Fibroblast of mammary gland (primary cell): ENCODE data around the gene CLCN3.

Experiments
- DNase-seq: peaks from one replicate; pipeline ENCODE4 v3.0.0-alpha.2; 2010; ENCODE audit warnings: low read depth
- H3K4me3 ChIP-seq: 2 replicates; pipeline ENCODE4 v1.5.1; 2011; ENCODE audit warnings: low read depth, mild to moderate bottlenecking, low read length, moderate library complexity; ENCODE audit not compliant: control insufficient read depth
- CTCF ChIP-seq: conservative IDR thresholded peaks from 2 replicates; pipeline ENCODE4 v1.5.1; 2011; ENCODE audit warnings: low read depth, low read length, inconsistent platforms; ENCODE audit not compliant: control insufficient read depth, insufficient read depth

CLCN3 gene

GRCh38 chr4:169655401-169655800, 35.0 kb downstream of the CLCN3 start:
- no peak for DNase-seq
- TF ChIP-seq CTCF: no peak
- H3K4me3 ChIP-seq: no peak overlapping the region

GRCh38 chr4:169657470-169658107, 37.2 kb downstream of the CLCN3 start:
- H3K4me3 ChIP-seq: no peak overlapping the region

DNA sequence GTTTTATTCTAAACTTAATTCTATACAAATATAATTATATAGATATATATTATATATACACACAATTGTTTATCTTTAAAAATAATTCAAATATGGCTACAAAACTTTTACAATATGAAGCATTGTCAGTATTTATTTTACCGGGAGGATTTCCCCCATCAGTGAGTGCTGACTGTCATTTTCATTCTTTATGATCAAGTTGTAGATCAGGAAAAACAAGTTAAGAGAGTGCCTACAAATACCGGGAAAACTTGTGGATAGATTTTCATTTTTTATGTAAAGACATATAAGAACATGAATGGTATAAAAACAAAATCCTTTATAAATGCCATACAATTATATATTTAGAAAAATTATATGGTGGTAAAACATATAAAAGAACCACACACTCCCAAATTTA, 37.8 kb downstream of the CLCN3 start:
- no peak overlapping the region for H3K4me3 ChIP-seq
- TF ChIP-seq CTCF: no peak
- DNase-seq: no peak

More at GRCh38 chr4:169657470-169658107, 37.2 kb downstream of the CLCN3 start:
- no peak for TF ChIP-seq CTCF
- DNase-seq: no peak

GRCh38 chr4:169658975-169659715, 38.8 kb downstream of the CLCN3 start:
- no peak for TF ChIP-seq CTCF
- DNase-seq: no peak
- peak overlapping the region; percentile 66 for H3K4me3 ChIP-seq

DNA sequence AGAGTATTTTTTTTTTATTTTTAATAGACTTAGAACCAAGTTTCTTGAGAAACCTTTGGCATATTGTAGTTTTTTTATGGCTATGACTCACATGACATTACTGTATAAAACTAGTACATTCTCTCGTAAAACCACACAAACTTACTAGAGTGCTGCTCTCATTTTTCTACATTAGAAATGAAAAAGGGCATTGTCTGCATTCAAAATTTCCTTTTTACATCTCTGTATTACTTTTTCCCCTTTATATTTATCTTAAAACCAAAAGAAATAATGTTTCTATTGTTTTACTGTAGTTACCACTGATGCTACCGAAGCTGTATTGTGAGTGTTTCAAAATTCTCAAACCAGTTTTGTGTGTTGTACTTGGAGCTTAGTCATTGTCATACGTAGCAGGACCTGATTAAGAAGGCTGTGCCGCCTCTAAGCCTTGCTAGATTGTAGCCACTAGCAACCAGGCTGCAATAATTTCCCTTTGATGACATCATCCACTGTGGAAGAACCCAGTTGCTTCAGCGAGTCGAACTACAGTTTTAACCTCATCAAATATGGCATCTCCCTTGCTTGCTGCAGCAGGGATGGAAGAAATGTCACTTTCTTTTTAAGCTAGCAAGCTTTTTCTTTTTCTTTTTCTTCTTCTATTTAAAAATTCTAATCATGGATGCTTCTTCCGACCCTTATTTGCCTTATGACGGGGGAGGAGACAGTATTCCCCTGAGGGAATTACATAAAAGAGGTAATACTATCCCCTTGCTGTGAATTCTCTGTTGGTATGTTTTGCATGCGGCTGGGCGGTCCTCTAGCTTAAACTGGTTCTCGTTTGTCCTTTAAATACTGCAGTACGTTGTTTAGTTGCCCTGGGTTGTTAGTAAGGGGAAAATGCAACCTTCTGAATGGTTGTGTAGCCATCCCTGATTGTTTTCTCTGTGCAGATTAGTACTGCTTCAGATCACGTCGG, 39.6 kb downstream of the CLCN3 start:
- DNase-seq: peak; percentile 99
- TF ChIP-seq CTCF: no peak
- H3K4me3 ChIP-seq: peak overlapping the region; percentile 66

DNA sequence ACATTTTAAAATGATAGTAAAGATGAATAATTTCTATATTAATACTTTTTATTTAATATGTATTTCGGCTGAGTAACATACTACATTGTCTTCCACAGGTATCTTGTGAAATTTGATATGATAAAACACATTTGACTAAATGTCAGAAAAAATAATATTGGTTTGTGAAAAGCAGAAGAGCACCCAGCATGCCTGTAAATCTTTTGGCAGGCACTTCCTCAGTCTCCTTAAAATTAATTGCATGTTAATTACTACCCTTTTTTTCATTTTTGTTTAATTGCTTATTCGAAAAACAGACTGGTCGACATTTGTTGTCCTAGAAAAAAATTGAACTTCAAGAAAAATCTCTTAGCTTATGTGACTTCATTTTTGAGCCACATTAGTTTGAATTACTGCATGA, 40.6 kb downstream of the CLCN3 start:
- no peak for TF ChIP-seq CTCF
- peak overlapping the region; percentile 66 for H3K4me3 ChIP-seq
- DNase-seq: no peak
